Measurements from ENCODE around the gene CDIPT. TPM values are rescaled to one million over a fixed set of nuclear protein-coding genes. Genes with fewer than 3 reads are reported as not detected.
A peak's percentile ranks its signal among the peaks of the same experiment; 100 is the strongest.

The CDIPT gene
- total RNA-seq, 1 experiment from 2014 or later: 57.1 TPM

GRCh38 chr16:29848420-29849297, 14.4 kb downstream of the CDIPT start:
- no peaks in the 10 kb centered on the region for H3K9me3 Mint-ChIP-seq (ENCODE audit: unreplicated experiment)
- Histone ChIP-seq H3K4me3 (ENCODE audit: low read depth, low read length) (no peak overlapping the region), H3K27me3 (replicated peaks; ENCODE audit: control insufficient read depth, insufficient read depth, low read length) (no peaks in the 10 kb centered on the region), H3K4me1 (peaks cover 7% of the 10 kb centered on the region; the same call in 1 of the 2 replicates), H3K9me3 (no peaks in the 10 kb centered on the region), H3K36me3 (ENCODE audit: control insufficient read depth, insufficient read depth, low read length) (0 out of 2 replicates have a peak, but pooled peaks cover 3% of the 10 kb centered on the region)
- no peaks in the 10 kb centered on the region for H3K27me3 Mint-ChIP-seq (ENCODE audit: insufficient read depth, unreplicated experiment)
- H3K4me3 Mint-ChIP-seq (ENCODE audit: unreplicated experiment): no peak overlapping the region
- POLR2A ChIA-PET: interaction anchor here (0.6 to 1.8 kb wide), 2 partner anchors 19 to 25 kb away, joined by 4 to 7 read pairs; no protein-coding TSS in a partner anchor
- peak; percentile 65 to 70 for DNase-seq
- peaks cover 22% of the 10 kb centered on the region for H3K36me3 Mint-ChIP-seq (ENCODE audit: insufficient read depth, unreplicated experiment)
- CTCF ChIA-PET: interaction anchor here (0.6 to 1.8 kb wide), 21 partner anchors 9 to 148 kb away, joined by 3 to 26 read pairs (median 4); partner anchors contain the start of genes CDIPT, MAZ, MVP and PAGR1
- intact Hi-C loops (cut with micrococcal nuclease; ENCODE audit: unreplicated experiment): loop anchor here (2.0 kb wide), 1 partner anchor 32 kb away; the partner anchor contains the start of gene PAGR1
- no TSS peak for BruUV-seq (replicated peaks)
- peak; percentile 55 to 73 for TF ChIP-seq CTCF (IDR thresholded peaks at IDR 0.05; ENCODE audit: insufficient read depth in 1 of 2, low read depth in 1 of 2, low read length in 1 of 2, severe bottlenecking in 1 of 2, unreplicated experiment in 1 of 2)
- no peak overlapping the region for H3K27ac Mint-ChIP-seq (ENCODE audit: unreplicated experiment)
- H3K4me1 Mint-ChIP-seq (ENCODE audit: low read depth, unreplicated experiment): peaks cover 6% of the 10 kb centered on the region

- no peaks in the 10 kb centered on the region for H3K9me3 Mint-ChIP-seq (ENCODE audit: unreplicated experiment)
- no peaks in the 10 kb centered on the region for H3K27me3 Mint-ChIP-seq (ENCODE audit: insufficient read depth, unreplicated experiment)
- Histone ChIP-seq H3K27me3 (replicated peaks; ENCODE audit: control insufficient read depth, insufficient read depth, low read length) (no peaks in the 10 kb centered on the region), H3K4me3 (ENCODE audit: low read depth, low read length) (no peak overlapping the region), H3K4me1 (peaks cover 7% of the 10 kb centered on the region; the same call in 1 of the 2 replicates), H3K9me3 (no peaks in the 10 kb centered on the region), H3K36me3 (ENCODE audit: control insufficient read depth, insufficient read depth, low read length) (0 out of 2 replicates have a peak, but pooled peaks cover 3% of the 10 kb centered on the region)
- ChIA-PET CTCF (interaction anchor here (0.7 kb wide), 2 partner anchors 39 to 46 kb away, joined by 3 to 4 read pairs; no protein-coding TSS in a partner anchor), POLR2A (no interaction called here)
- TF ChIP-seq CTCF (IDR thresholded peaks at IDR 0.05; ENCODE audit: insufficient read depth in 1 of 2, low read depth in 1 of 2, low read length in 1 of 2, severe bottlenecking in 1 of 2, unreplicated experiment in 1 of 2): no peak
- BruUV-seq (replicated peaks): no TSS peak
- DNase-seq: no peak
- H3K36me3 Mint-ChIP-seq (ENCODE audit: insufficient read depth, unreplicated experiment): peaks cover 22% of the 10 kb centered on the region
- H3K4me3 Mint-ChIP-seq (ENCODE audit: unreplicated experiment): no peak overlapping the region
- intact Hi-C loops (cut with micrococcal nuclease; ENCODE audit: unreplicated experiment): no loop called here
- H3K27ac Mint-ChIP-seq (ENCODE audit: unreplicated experiment): no peak overlapping the region
- H3K4me1 Mint-ChIP-seq (ENCODE audit: low read depth, unreplicated experiment): peaks cover 6% of the 10 kb centered on the region
Measured at GRCh38 chr16:29845656-29846055, 17.4 kb downstream of the CDIPT start.

GRCh38 chr16:29844575-29845331, 18.3 kb downstream of the CDIPT start:
- Histone ChIP-seq H3K27me3 (replicated peaks; ENCODE audit: control insufficient read depth, insufficient read depth, low read length) (no peaks in the 10 kb centered on the region), H3K9me3 (no peaks in the 10 kb centered on the region), H3K4me1 (peaks cover 6% of the 10 kb centered on the region; the same call in 1 of the 2 replicates), H3K4me3 (ENCODE audit: low read depth, low read length) (no peak overlapping the region), H3K36me3 (ENCODE audit: control insufficient read depth, insufficient read depth, low read length) (peaks cover 3% of the 10 kb centered on the region; the same call in 1 of the 2 replicates)
- Mint-ChIP-seq H3K27ac (ENCODE audit: unreplicated experiment) (no peak overlapping the region), H3K4me1 (ENCODE audit: low read depth, unreplicated experiment) (peaks cover 6% of the 10 kb centered on the region), H3K4me3 (ENCODE audit: unreplicated experiment) (no peak overlapping the region), H3K9me3 (ENCODE audit: unreplicated experiment) (no peaks in the 10 kb centered on the region), H3K36me3 (ENCODE audit: insufficient read depth, unreplicated experiment) (peaks cover 27% of the 10 kb centered on the region), H3K27me3 (ENCODE audit: insufficient read depth, unreplicated experiment) (no peaks in the 10 kb centered on the region)
- no peak for DNase-seq
- BruUV-seq (replicated peaks): no TSS peak
- intact Hi-C loops (cut with micrococcal nuclease; ENCODE audit: unreplicated experiment): no loop called here
- ChIA-PET CTCF (interaction anchor here (0.7 to 1.8 kb wide), 3 partner anchors 38 to 55 kb away, joined by 3 to 4 read pairs (median 3); partner anchors contain the start of gene SEZ6L2), POLR2A (no interaction called here)
- TF ChIP-seq CTCF (IDR thresholded peaks at IDR 0.05; ENCODE audit: insufficient read depth in 1 of 2, low read depth in 1 of 2, low read length in 1 of 2, severe bottlenecking in 1 of 2, unreplicated experiment in 1 of 2): no peak
